ENCODE measurements around the gene HIPK2. TPM values are rescaled to one million over a fixed set of nuclear protein-coding genes. Genes with fewer than 3 reads are reported as not detected.

The HIPK2 gene
- total and polyA plus RNA-seq, 8 donors = 25.1 to 61.8 (median 30.4) TPM

GRCh38 chr7:139691253-139691781 is 86.5 kb downstream of the HIPK2 start:
- ATAC-seq = peak; percentile 63
- no peak overlapping the region for H3K4me3 ChIP-seq
- H3K9me3 ChIP-seq = no peaks in the 10 kb centered on the region
- no peak for DNase-seq
- TF ChIP-seq, protein P1, sequence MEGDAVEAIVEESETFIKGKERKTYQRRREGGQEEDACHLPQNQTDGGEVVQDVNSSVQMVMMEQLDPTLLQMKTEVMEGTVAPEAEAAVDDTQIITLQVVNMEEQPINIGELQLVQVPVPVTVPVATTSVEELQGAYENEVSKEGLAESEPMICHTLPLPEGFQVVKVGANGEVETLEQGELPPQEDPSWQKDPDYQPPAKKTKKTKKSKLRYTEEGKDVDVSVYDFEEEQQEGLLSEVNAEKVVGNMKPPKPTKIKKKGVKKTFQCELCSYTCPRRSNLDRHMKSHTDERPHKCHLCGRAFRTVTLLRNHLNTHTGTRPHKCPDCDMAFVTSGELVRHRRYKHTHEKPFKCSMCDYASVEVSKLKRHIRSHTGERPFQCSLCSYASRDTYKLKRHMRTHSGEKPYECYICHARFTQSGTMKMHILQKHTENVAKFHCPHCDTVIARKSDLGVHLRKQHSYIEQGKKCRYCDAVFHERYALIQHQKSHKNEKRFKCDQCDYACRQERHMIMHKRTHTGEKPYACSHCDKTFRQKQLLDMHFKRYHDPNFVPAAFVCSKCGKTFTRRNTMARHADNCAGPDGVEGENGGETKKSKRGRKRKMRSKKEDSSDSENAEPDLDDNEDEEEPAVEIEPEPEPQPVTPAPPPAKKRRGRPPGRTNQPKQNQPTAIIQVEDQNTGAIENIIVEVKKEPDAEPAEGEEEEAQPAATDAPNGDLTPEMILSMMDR (IDR thresholded peaks at IDR 0.05) = no peak
- peaks cover 0 to 34% of the 10 kb centered on the region in 2 donors for H3K36me3 ChIP-seq
- intact Hi-C loops (cut with DNase I) = no loop called here
- H3K4me1 ChIP-seq = peaks cover 0 to 20% of the 10 kb centered on the region in 2 donors
- no peaks in the 10 kb centered on the region for H3K27me3 ChIP-seq
- H3K27ac ChIP-seq = no peak overlapping the region

DNA sequence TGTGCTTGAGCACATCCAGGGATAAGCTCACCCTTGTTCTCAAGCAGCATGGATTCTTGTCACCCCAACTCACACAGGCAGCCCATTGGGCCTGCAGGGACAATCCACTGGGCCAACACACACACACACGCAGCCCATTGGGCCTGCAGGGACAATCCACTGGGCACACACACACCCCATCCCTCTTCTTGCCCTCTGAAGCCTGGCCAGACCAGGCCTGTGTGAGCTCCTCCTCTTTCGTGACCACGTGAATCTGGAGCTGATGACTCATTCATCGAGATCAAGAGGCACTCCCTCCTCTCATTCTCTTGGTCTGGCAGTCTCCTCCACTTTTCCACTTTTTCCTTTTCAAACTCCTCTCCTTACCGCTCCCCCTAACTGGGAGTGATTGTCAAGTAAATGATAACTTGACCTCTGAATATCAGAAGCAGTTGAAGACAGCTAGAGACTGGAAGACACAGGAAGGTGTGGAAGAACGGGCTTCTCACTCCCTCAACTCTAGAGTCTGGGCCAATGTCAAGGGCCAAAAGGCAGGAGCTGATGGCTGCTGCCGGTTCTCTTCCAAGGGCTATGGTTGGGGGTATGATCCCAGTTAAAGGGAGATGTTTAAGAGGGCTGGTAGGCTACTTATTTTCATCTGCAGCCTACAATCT is 89.7 kb downstream of the HIPK2 start:
- Histone ChIP-seq H3K27me3 (no peaks in the 10 kb centered on the region), H3K4me1 (peaks cover 7 to 25% of the 10 kb centered on the region in 2 donors), H3K36me3 (peaks cover 0 to 29% of the 10 kb centered on the region in 2 donors), H3K4me3 (no peak overlapping the region), H3K9me3 (no peaks in the 10 kb centered on the region), H3K27ac (no peak overlapping the region)
- intact Hi-C loops (cut with DNase I) = no loop called here
- ATAC-seq = peak; percentile 77
- DNase-seq = no peak
- TF ChIP-seq, protein P1 (IDR thresholded peaks at IDR 0.05) = no peak

- no peaks in the 10 kb centered on the region for H3K9me3 ChIP-seq
- H3K36me3 ChIP-seq = peaks cover 0 to 29% of the 10 kb centered on the region in 2 donors
- ATAC-seq (no peak), DNase-seq (no peak)
- H3K4me3 ChIP-seq = no peak overlapping the region
- H3K27me3 ChIP-seq = no peaks in the 10 kb centered on the region
- no peak overlapping the region for H3K27ac ChIP-seq
- peaks cover 13 to 26% of the 10 kb centered on the region in 2 donors for H3K4me1 ChIP-seq
- TF ChIP-seq, protein P1 (IDR thresholded peaks at IDR 0.05) = no peak
- intact Hi-C loops (cut with DNase I) = no loop called here
These were observed 90.4 kb downstream of the HIPK2 start for GRCh38 chr7:139687211-139687954.

DNA sequence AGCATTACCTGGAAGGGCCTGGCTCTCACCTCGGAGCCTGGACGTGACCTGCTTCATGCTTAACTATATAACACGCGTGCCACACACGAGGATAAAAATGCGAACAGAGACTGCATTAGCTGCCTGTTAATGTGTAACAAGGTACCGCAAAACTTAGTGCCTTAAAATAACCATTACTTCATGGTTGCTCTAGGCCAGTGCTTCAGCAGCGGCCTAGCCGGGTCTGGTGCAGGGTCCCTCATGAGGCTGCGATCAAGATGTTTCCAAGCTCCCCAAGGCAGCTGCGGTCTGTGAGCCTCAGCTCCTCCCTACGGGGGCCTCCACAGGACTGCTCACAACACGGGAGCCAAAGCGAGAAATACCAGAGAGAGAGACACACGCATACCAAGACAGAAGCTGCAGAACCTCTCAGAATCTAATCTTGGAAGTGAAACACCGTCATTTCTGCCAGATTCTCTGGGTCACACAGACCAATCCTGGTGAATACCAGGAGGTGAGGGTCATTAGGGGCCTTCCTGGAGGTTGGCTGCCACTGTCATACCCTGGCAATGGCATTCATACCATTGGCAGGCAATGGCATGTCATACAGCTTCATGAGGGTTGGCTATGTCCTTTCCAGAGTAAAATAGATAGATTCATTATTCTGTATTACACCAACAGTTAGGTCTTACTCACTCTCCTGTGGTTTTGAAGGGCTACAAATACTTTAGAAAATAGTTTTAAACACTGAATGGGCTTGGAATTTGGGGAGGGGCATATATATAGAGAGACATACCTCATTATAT is 94.5 kb downstream of the HIPK2 start:
- H3K9me3 ChIP-seq = no peaks in the 10 kb centered on the region
- DNase-seq (no peak), ATAC-seq (no peak)
- H3K4me3 ChIP-seq = no peak overlapping the region
- intact Hi-C loops (cut with DNase I) = no loop called here
- peaks cover 29 to 53% of the 10 kb centered on the region in 2 donors for H3K4me1 ChIP-seq
- peaks cover 0 to 5% of the 10 kb centered on the region in 2 donors for H3K36me3 ChIP-seq
- peak overlapping the region; percentile 1 to 80 for H3K27ac ChIP-seq
- TF ChIP-seq, protein P1 (IDR thresholded peaks at IDR 0.05) = no peak
- H3K27me3 ChIP-seq = no peaks in the 10 kb centered on the region

Measured in left lung (tissue), 10 donors.